WTC11 (cell line): ENCODE data around the gene ADGRL2.

ENCODE experiments used
- CTCF ChIP-seq: fragments of 200-600 bp; IDR thresholded peaks from 2 replicates; pipeline ENCODE4 v1.8.0; 2022; ENCODE audit warnings: antibody characterized with exemption
- HMGXB4 ChIP-seq: sonication (generic); formaldehyde crosslinking; IDR thresholded peaks from 2 replicates; pipeline ENCODE4 v1.8.1; 2023; ENCODE audit warnings: mild to moderate bottlenecking, moderate library complexity, missing genetic modification reagents

- no peak for TF ChIP-seq CTCF
- no peak for TF ChIP-seq HMGXB4 (CRISPR knock-in tag)
These were observed 617 bp upstream of the ADGRL2 start for GRCh38 chr1:81799939-81800694.
